H1 (cell line): ENCODE results near the gene RELT. TPM values are rescaled to one million over a fixed set of nuclear protein-coding genes. Genes with fewer than 3 reads are reported as not detected.

Source experiments
- CTCF ChIA-PET: fragments of 300-600 bp; sonication (Branson Sonifier 250); formaldehyde crosslinking; loops from one replicate; lab custom pipeline; 2021; ENCODE audit not compliant: partially characterized antibody; lab: Charles Lee
- POLR2A ChIA-PET: fragments of 300-600 bp; sonication (Branson Sonifier 250); formaldehyde crosslinking; loops from one replicate; lab custom pipeline; 2021; ENCODE audit warnings: inconsistent platforms; ENCODE audit not compliant: partially characterized antibody; lab: Charles Lee
- DNase-seq, 2 experiments: peaks; one replicate each; pipeline versions ENCODE4 v3.0.0 to v3.0.0-alpha.2; 2010 to 2022; ENCODE audit warnings: low spot score in 2 of 2, low read depth in 1 of 2, mixed read lengths in 1 of 2
- FAIRE-seq: peaks from 2 replicates; lab custom pipeline; 2011; peaks lifted over from hg19 to GRCh38; lab: Jason Lieb, UNC
- H2AFZ ChIP-seq: 2 replicates; pipeline ENCODE4 v1.8.1; 2012; ENCODE audit warnings: low read length, inconsistent platforms
- H2AK5ac ChIP-seq: 2 replicates; pipeline ENCODE4 v1.6.1; 2013; ENCODE audit warnings: low read depth, low read length
- H2BK120ac ChIP-seq: replicated peaks from 2 replicates; pipeline ENCODE3; 2013; ENCODE audit warnings: low read depth, low read length, inconsistent platforms
- H2BK12ac ChIP-seq: 2 replicates; pipeline ENCODE4 v1.6.1; 2013; ENCODE audit warnings: low read depth, low read length
- H2BK15ac ChIP-seq: 2 replicates; pipeline ENCODE4 v1.6.1; 2013; ENCODE audit warnings: low read length
- H2BK20ac ChIP-seq: 2 replicates; pipeline ENCODE4 v1.6.1; 2013; ENCODE audit warnings: low read length
- H2BK5ac ChIP-seq: 2 replicates; pipeline ENCODE4 v1.6.1; 2013; ENCODE audit warnings: low read depth, low read length
- H3K14ac ChIP-seq: 2 replicates; pipeline ENCODE4 v1.6.1; 2013; ENCODE audit warnings: inconsistent platforms; ENCODE audit not compliant: insufficient read length
- H3K18ac ChIP-seq: 2 replicates; pipeline ENCODE4 v1.6.1; 2013; ENCODE audit warnings: low read length; ENCODE audit errors: extremely low read depth
- H3K23ac ChIP-seq: 2 replicates; pipeline ENCODE4 v1.6.1; 2013; ENCODE audit warnings: inconsistent platforms; ENCODE audit not compliant: insufficient read length
- H3K23me2 ChIP-seq: 2 replicates; pipeline ENCODE4 v1.6.1; 2013; ENCODE audit warnings: low read depth, low read length
- H3K27ac ChIP-seq: 2 replicates; pipeline ENCODE4 v1.6.1; 2011; ENCODE audit warnings: low read depth, low read length, inconsistent platforms
- H3K27me3 ChIP-seq, 4 experiments: replicated peaks in 1 of 4; 1 replicate in 1 of 4; 2 replicates in 3 of 4; pipeline versions ENCODE4 v1.6.1 to v1.8.1; 2011 to 2013; ENCODE audit warnings: low read length in 3 of 4, mild to moderate bottlenecking in 3 of 4, inconsistent platforms in 2 of 4, mixed read lengths in 2 of 4, moderate library complexity in 1 of 4; ENCODE audit not compliant: control insufficient read depth in 3 of 4, insufficient read depth in 3 of 4; ENCODE audit errors: extremely low read depth in 1 of 4
- H3K36me3 ChIP-seq, 4 experiments: 2 replicates each; pipeline versions ENCODE4 v1.6.1 to v1.8.1; 2011 to 2013; ENCODE audit warnings: mild to moderate bottlenecking in 4 of 4, low read length in 3 of 4, moderate library complexity in 2 of 4, control low read depth in 1 of 4, inconsistent platforms in 1 of 4; ENCODE audit not compliant: insufficient read depth in 4 of 4, control insufficient read depth in 2 of 4
- H3K4ac ChIP-seq: replicated peaks from 2 replicates; pipeline ENCODE3; 2013; ENCODE audit warnings: low read length, low read depth, mixed read lengths, inconsistent platforms; ENCODE audit not compliant: insufficient read length
- H3K4me1 ChIP-seq, 4 experiments: replicated peaks in 1 of 4; 1 replicate in 1 of 4; 2 replicates in 3 of 4; pipeline versions ENCODE4 v1.6.1 to v1.8.1; 2011 to 2013; ENCODE audit warnings: low read length in 3 of 4, inconsistent platforms in 2 of 4, mixed read lengths in 1 of 4; ENCODE audit not compliant: insufficient read depth in 4 of 4, control insufficient read depth in 3 of 4
- H3K4me2 ChIP-seq, 2 experiments: 2 replicates each; pipeline versions ENCODE4 v1.6.1 to v1.8.1; 2011 to 2013; ENCODE audit warnings: low read depth in 2 of 2, low read length in 2 of 2, control low read depth in 1 of 2, inconsistent platforms in 1 of 2, mild to moderate bottlenecking in 1 of 2; ENCODE audit not compliant: insufficient read depth in 1 of 2
- H3K4me3 ChIP-seq, 4 experiments: fragments of 200-600, 300-600 bp in 1 of 4; sonication (generic), shearing (Covaris generic), sonication (Bioruptor Twin) in 1 of 4; 2 replicates each; pipeline versions ENCODE4 v1.5.1 to v1.8.1; 2011 to 2016; ENCODE audit warnings: low read length in 4 of 4, low read depth in 3 of 4, control low read depth in 2 of 4, inconsistent platforms in 2 of 4, mild to moderate bottlenecking in 2 of 4, mixed read lengths in 1 of 4, moderate library complexity in 1 of 4; ENCODE audit not compliant: insufficient read depth in 2 of 4; ENCODE audit errors: extremely low read depth in 1 of 4
- H3K56ac ChIP-seq: replicated peaks from 2 replicates; pipeline ENCODE3; 2013; ENCODE audit warnings: low read depth, mild to moderate bottlenecking, mixed read lengths, low read length, inconsistent platforms; ENCODE audit not compliant: insufficient read length
- H3K79me1 ChIP-seq: 2 replicates; pipeline ENCODE4 v1.6.1; 2013; ENCODE audit warnings: low read depth, low read length, control low read depth
- H3K79me2 ChIP-seq, 2 experiments: 2 replicates each; pipeline versions ENCODE4 v1.6.1 to v1.8.1; 2012 to 2013; ENCODE audit warnings: low read length in 2 of 2, mild to moderate bottlenecking in 2 of 2, inconsistent platforms in 1 of 2; ENCODE audit not compliant: insufficient read depth in 2 of 2, control insufficient read depth in 1 of 2
- H3K9ac ChIP-seq, 4 experiments: replicated peaks in 1 of 4; 1 replicate in 1 of 4; 2 replicates in 3 of 4; pipeline versions ENCODE4 v1.6.1 to v1.8.1; 2011 to 2013; ENCODE audit warnings: low read depth in 3 of 4, low read length in 3 of 4, control low read depth in 2 of 4, mild to moderate bottlenecking in 2 of 4, moderate library complexity in 2 of 4, inconsistent platforms in 1 of 4; ENCODE audit errors: extremely low read depth in 1 of 4
- H3K9me3 ChIP-seq, 2 experiments: 2 replicates each; pipeline versions ENCODE4 v1.6.1 to v1.8.1; 2012 to 2013; ENCODE audit warnings: mild to moderate bottlenecking in 2 of 2, moderate library complexity in 2 of 2, control low read depth in 1 of 2, inconsistent platforms in 1 of 2, low read depth in 1 of 2, low read length in 1 of 2, mixed read lengths in 1 of 2; ENCODE audit not compliant: insufficient read depth in 2 of 2
- H4K20me1 ChIP-seq, 2 experiments: replicated peaks in 1 of 2; 2 replicates each; pipeline versions ENCODE3 to v1.8.1; 2011 to 2013; ENCODE audit warnings: inconsistent platforms in 2 of 2, low read length in 2 of 2, mild to moderate bottlenecking in 1 of 2; ENCODE audit not compliant: insufficient read depth in 2 of 2, control insufficient read depth in 1 of 2
- H4K5ac ChIP-seq: 2 replicates; pipeline ENCODE4 v1.6.1; 2013; ENCODE audit warnings: low read length, low read depth, mixed read lengths, inconsistent platforms; ENCODE audit not compliant: insufficient read length
- H4K8ac ChIP-seq: 2 replicates; pipeline ENCODE4 v1.8.0; 2013; ENCODE audit warnings: mild to moderate bottlenecking, moderate library complexity, low read length, inconsistent platforms; ENCODE audit not compliant: insufficient read depth; ENCODE audit errors: extremely low read depth
- H4K91ac ChIP-seq: replicated peaks from 2 replicates; pipeline ENCODE3; 2013; ENCODE audit warnings: low read length, mixed read lengths, inconsistent platforms; ENCODE audit not compliant: insufficient read length
- ASH2L ChIP-seq: fragments of 200-600, 300-600 bp; sonication (generic); IDR thresholded peaks from one replicate; pipeline ENCODE4 v1.7.1; 2017; ENCODE audit warnings: low read length
- CTBP2 ChIP-seq: IDR thresholded peaks from 2 replicates; pipeline ENCODE4 v1.7.0; 2011; ENCODE audit warnings: borderline replicate concordance, mild to moderate bottlenecking, moderate library complexity, mixed read lengths, low read length; ENCODE audit not compliant: insufficient read depth, insufficient read length
- FOSL1 ChIP-seq: IDR thresholded peaks from 2 replicates; pipeline ENCODE4 v1.6.1; 2011; ENCODE audit warnings: mild to moderate bottlenecking, low read depth, low read length, moderate library complexity; ENCODE audit not compliant: insufficient read depth
- HDAC2 ChIP-seq, 2 experiments: fragments of 300-600 bp in 1 of 2; sonication (generic) in 1 of 2; IDR thresholded peaks; 2 replicates each; pipeline ENCODE4 v1.6.1; 2011 to 2012; ENCODE audit warnings: low read depth in 2 of 2, low read length in 2 of 2, mild to moderate bottlenecking in 2 of 2, moderate library complexity in 2 of 2, borderline replicate concordance in 1 of 2, inconsistent platforms in 1 of 2
- HDAC6 ChIP-seq: IDR thresholded peaks from one replicate; pipeline ENCODE4 v1.7.1; 2012; ENCODE audit warnings: low read depth, mild to moderate bottlenecking, inconsistent platforms, low read length, moderate library complexity
- POU5F1 ChIP-seq: IDR thresholded peaks from 2 replicates; pipeline ENCODE4 v1.6.1; 2011; ENCODE audit warnings: low read depth, mild to moderate bottlenecking, low read length, moderate library complexity
- SIN3A ChIP-seq, 2 experiments: IDR thresholded peaks in 1 of 2; conservative IDR thresholded peaks in 1 of 2; 2 replicates each; pipeline ENCODE4 v1.6.1; 2011 to 2012; ENCODE audit warnings: low read length in 2 of 2, improper control_type of control experiment in 1 of 2, low read depth in 1 of 2, mild to moderate bottlenecking in 1 of 2
- TEAD4 ChIP-seq: IDR thresholded peaks from 2 replicates; pipeline ENCODE4 v1.6.1; 2012; ENCODE audit warnings: low read depth, low read length, inconsistent platforms, mixed read lengths
- ZNF274 ChIP-seq: IDR thresholded peaks from 2 replicates; pipeline ENCODE4 v1.7.0; 2012; ENCODE audit warnings: low read length, borderline replicate concordance; ENCODE audit errors: extremely low read depth
- WGBS, 2 experiments: shearing (Covaris generic) in 1 of 2; methylation state at CpG; one replicate each; pipeline versions ENCODE4 v1.1.6 to v1.1.7; 2013 to 2015; ENCODE audit warnings: low lambda C conversion rate in 2 of 2, mixed read lengths in 2 of 2, inconsistent platforms in 1 of 2, low coverage in 1 of 2, missing lambda C conversion rate in 1 of 2; ENCODE audit not compliant: insufficient replicate concordance in 2 of 2, insufficient coverage in 1 of 2, insufficient read length in 1 of 2; ENCODE audit errors: extremely low coverage in 1 of 2, missing lambda C conversion rate in 1 of 2; 5-methylcytosine and 5-hydroxymethylcytosine counted together
- polyA plus RNA-seq, 7 experiments: library from polyadenylated mRNA; depleted of rRNA in 3 of 7; stranded (reverse) in 5 of 7; unstranded in 2 of 7; fragments of >200 nt in 5 of 7; fragments of 200-250 nt in 2 of 7; gene quantifications; 1 replicate in 5 of 7; 2 replicates in 1 of 7; 4 replicates in 1 of 7; pipeline versions ENCODE4 v1.2.1 to v1.2.3, GENCODE V29; 2011 to 2013; ENCODE audit warnings: missing spikeins in 2 of 7, mixed read lengths in 2 of 7
- total RNA-seq: library from RNA; stranded (reverse); fragmentation: NEBNext Ultra II Directional; extraction: Animal tissue kit (Norgen Biotek cat#: 25700); gene quantifications from 2 replicates; pipeline ENCODE4 v1.2.1, GENCODE V29; 2021
- TF ChIP-seq, protein P1 (sequence below), 3 experiments: IDR thresholded peaks; 1 replicate in 2 of 3; 2 replicates in 1 of 3; pipeline versions ENCODE4 v1.5.1 to v1.6.1; 2011; ENCODE audit warnings: low read length in 3 of 3, mild to moderate bottlenecking in 3 of 3, inconsistent platforms in 2 of 3, low read depth in 1 of 3, moderate library complexity in 1 of 3; ENCODE audit not compliant: insufficient read depth in 1 of 3; ENCODE audit errors: control extremely low read depth in 1 of 3

Gene RELT
- total and polyA plus RNA-seq, 2 of the 8 experiments (the other 6 are each of a cell fraction or from before 2014, with no cell fraction given): 3.4 to 5.7 TPM

DNA sequence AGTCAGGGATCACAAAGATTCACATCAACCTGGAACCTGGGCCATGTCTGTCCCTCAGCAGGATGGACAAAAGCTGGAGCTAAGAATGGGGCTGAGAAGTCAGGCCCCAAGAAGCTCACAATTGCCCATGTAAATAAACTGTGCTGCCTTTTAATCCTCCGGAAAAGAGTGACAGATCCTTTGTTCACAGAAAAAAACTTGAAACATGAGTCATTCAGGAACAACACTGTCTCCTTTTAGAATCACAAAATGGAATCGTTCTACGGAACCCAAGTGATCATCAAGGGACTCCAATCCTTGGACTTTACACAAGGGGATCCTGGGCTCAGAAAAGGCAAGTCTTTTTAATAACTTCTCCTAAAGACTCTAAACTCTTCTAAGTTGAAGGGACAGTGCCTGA, 36.1 kb downstream of the RELT start:
- Histone ChIP-seq H3K4me1 (no peaks in the 10 kb centered on the region), H4K5ac (no peak overlapping the region), H2BK5ac (no peak overlapping the region), H4K20me1 (no peaks in the 10 kb centered on the region), H3K79me1 (no peaks in the 10 kb centered on the region), H3K4ac (no peak overlapping the region), H3K23me2 (no peaks in the 10 kb centered on the region), H3K56ac (no peak overlapping the region), H4K91ac (no peak overlapping the region), H3K14ac (no peak overlapping the region), H2AFZ (no peak overlapping the region), H3K79me2 (no peaks in the 10 kb centered on the region), H2AK5ac (no peak overlapping the region), H2BK12ac (no peak overlapping the region), H3K27ac (no peak overlapping the region), H2BK120ac (no peak overlapping the region), H3K4me3 (no peak overlapping the region), H3K27me3 (no peaks in the 10 kb centered on the region), H3K9ac (no peak overlapping the region), H3K4me2 (no peak overlapping the region), H2BK15ac (no peak overlapping the region), H3K18ac (no peak overlapping the region), H4K8ac (no peak overlapping the region), H3K36me3 (peaks cover 0 to 14% (median 6%) of the 10 kb centered on the region in 4 experiments; a peak in 4 of 8 replicates), H2BK20ac (no peak overlapping the region), H3K9me3 (no peaks in the 10 kb centered on the region), H3K23ac (no peak overlapping the region)
- no peak for DNase-seq
- 86% methylated on average over 3 of the region's 3 CpGs; no CpG with 5 or more reads in 1 of the 2 experiments for WGBS, 2 experiments
- no peak for FAIRE-seq
- ChIA-PET CTCF (interaction anchor here (0.6 to 5.6 kb wide), 6 partner anchors 9 to 248 kb away, joined by 3 to 27 read pairs (median 4); no protein-coding TSS in a partner anchor), POLR2A (no interaction called here)
- TF ChIP-seq HDAC6 (no peak), CTBP2 (no peak), POU5F1 (no peak), ZNF274 (no peak), ASH2L (no peak), TEAD4 (no peak), SIN3A (conservative IDR thresholded peaks at IDR 0.05 in 1 of 2, IDR thresholded peaks at IDR 0.05 in 1 of 2; ENCODE audit: low read depth in 1 of 2, low read length in 2 of 2) (no peak), FOSL1 (no peak), HDAC2 (IDR thresholded peaks at IDR 0.05; ENCODE audit: borderline replicate concordance in 1 of 2, low read depth in 2 of 2, low read length in 2 of 2) (no peak)
- TF ChIP-seq, protein P1, sequence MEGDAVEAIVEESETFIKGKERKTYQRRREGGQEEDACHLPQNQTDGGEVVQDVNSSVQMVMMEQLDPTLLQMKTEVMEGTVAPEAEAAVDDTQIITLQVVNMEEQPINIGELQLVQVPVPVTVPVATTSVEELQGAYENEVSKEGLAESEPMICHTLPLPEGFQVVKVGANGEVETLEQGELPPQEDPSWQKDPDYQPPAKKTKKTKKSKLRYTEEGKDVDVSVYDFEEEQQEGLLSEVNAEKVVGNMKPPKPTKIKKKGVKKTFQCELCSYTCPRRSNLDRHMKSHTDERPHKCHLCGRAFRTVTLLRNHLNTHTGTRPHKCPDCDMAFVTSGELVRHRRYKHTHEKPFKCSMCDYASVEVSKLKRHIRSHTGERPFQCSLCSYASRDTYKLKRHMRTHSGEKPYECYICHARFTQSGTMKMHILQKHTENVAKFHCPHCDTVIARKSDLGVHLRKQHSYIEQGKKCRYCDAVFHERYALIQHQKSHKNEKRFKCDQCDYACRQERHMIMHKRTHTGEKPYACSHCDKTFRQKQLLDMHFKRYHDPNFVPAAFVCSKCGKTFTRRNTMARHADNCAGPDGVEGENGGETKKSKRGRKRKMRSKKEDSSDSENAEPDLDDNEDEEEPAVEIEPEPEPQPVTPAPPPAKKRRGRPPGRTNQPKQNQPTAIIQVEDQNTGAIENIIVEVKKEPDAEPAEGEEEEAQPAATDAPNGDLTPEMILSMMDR (IDR thresholded peaks at IDR 0.05; ENCODE audit: control extremely low read depth in 1 of 3, insufficient read depth in 1 of 3, low read depth in 1 of 3, low read length in 3 of 3): no peak
